ENCODE data around the gene LRRC8B.

GRCh38 chr1:89629146-89629545 lies 104.5 kb downstream of the LRRC8B start:
- no peak for TF ChIP-seq MXI1 (IDR thresholded peaks at IDR 0.05; ENCODE audit: low read depth, low read length)
- TF ChIP-seq, protein P1, sequence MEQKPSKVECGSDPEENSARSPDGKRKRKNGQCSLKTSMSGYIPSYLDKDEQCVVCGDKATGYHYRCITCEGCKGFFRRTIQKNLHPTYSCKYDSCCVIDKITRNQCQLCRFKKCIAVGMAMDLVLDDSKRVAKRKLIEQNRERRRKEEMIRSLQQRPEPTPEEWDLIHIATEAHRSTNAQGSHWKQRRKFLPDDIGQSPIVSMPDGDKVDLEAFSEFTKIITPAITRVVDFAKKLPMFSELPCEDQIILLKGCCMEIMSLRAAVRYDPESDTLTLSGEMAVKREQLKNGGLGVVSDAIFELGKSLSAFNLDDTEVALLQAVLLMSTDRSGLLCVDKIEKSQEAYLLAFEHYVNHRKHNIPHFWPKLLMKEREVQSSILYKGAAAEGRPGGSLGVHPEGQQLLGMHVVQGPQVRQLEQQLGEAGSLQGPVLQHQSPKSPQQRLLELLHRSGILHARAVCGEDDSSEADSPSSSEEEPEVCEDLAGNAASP (IDR thresholded peaks at IDR 0.05), result no peak
- no peak for TF ChIP-seq SIX5 (IDR thresholded peaks at IDR 0.05; ENCODE audit: borderline replicate concordance in 1 of 2, insufficient read depth in 1 of 2, low read depth in 1 of 2, low read length in 2 of 2)
- TF ChIP-seq, protein P2, sequence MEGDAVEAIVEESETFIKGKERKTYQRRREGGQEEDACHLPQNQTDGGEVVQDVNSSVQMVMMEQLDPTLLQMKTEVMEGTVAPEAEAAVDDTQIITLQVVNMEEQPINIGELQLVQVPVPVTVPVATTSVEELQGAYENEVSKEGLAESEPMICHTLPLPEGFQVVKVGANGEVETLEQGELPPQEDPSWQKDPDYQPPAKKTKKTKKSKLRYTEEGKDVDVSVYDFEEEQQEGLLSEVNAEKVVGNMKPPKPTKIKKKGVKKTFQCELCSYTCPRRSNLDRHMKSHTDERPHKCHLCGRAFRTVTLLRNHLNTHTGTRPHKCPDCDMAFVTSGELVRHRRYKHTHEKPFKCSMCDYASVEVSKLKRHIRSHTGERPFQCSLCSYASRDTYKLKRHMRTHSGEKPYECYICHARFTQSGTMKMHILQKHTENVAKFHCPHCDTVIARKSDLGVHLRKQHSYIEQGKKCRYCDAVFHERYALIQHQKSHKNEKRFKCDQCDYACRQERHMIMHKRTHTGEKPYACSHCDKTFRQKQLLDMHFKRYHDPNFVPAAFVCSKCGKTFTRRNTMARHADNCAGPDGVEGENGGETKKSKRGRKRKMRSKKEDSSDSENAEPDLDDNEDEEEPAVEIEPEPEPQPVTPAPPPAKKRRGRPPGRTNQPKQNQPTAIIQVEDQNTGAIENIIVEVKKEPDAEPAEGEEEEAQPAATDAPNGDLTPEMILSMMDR (IDR thresholded peaks at IDR 0.05 in 2 of 3, conservative IDR thresholded peaks at IDR 0.05 in 1 of 3; ENCODE audit: insufficient read depth in 2 of 3, low read depth in 1 of 3, low read length in 3 of 3), result no peak
- TF ChIP-seq ZSCAN29 (IDR thresholded peaks at IDR 0.05), result no peak
- TF ChIP-seq ZZZ3 (IDR thresholded peaks at IDR 0.05), result no peak
- TF ChIP-seq SP2 (IDR thresholded peaks at IDR 0.05; ENCODE audit: extremely low read depth, low read depth, low read length, poor library complexity, severe bottlenecking), result no peak
- TF ChIP-seq FOXA1 (IDR thresholded peaks at IDR 0.05; ENCODE audit: borderline replicate concordance), result no peak
- TF ChIP-seq RBM15 (IDR thresholded peaks at IDR 0.05; ENCODE audit: insufficient read depth, low read length), result no peak
- no peak for TF ChIP-seq RAD21 (CRISPR knock-in tag; conservative IDR thresholded peaks at IDR 0.05 in 1 of 2, IDR thresholded peaks at IDR 0.05 in 1 of 2)
- no peak for TF ChIP-seq TAF1 (IDR thresholded peaks at IDR 0.05; ENCODE audit: control insufficient read depth, extremely low read depth, insufficient read depth, low read length, severe bottlenecking)
- TF ChIP-seq ZC3H11A (IDR thresholded peaks at IDR 0.05; ENCODE audit: low read depth, low read length), result no peak
- TF ChIP-seq OTX1 (CRISPR knock-in tag; IDR thresholded peaks at IDR 0.05), result no peak
